NOMO-1 treated with dmso at 0.1 percent for 144 hours (cell line): Measurements from ENCODE around the gene SSBP4.
"Not testable (repeated sequence)": the region's sequence is repeated elsewhere in the genome, so short reads cannot be mapped to it uniquely, and the experiment has no call there.

ENCODE experiments used
- DNase-seq: peaks from one replicate; lab custom pipeline; 2025; ENCODE audit not compliant: unreplicated experiment; lab: John Stamatoyannopoulos, UW

SSBP4 gene

DNA sequence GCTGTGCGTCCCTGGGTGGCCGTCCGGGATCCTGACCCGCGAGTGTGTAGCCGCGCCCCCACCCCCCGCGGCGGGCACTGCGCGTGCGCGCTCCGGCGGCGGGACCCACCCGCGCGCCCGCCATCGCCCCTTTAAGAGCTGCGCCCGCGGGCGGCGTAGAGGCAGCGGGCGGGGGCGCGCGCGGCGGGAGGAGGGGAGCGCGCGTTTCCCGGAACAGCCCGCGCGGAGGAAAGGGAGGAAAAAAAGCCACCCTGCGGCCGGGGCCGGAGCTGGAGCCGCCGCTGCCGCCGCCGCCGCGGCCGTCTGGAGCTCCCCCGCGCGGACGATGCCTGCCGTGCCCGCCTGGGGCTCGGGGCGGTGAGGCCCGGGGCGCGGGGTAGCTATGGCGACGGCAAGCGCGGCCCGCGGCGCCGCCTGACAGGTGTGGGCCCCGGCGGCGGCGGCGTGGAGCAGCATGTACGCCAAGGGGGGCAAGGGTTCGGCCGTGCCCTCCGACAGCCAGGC lies at the start of gene SSBP4:
Gene SSBP4, plus strand, starts transcription at position 204 of the 504 bp plus-strand sequence. Its CDS starts 251 bp downstream, at position 455.
- DNase-seq: peak; percentile 78

DNA sequence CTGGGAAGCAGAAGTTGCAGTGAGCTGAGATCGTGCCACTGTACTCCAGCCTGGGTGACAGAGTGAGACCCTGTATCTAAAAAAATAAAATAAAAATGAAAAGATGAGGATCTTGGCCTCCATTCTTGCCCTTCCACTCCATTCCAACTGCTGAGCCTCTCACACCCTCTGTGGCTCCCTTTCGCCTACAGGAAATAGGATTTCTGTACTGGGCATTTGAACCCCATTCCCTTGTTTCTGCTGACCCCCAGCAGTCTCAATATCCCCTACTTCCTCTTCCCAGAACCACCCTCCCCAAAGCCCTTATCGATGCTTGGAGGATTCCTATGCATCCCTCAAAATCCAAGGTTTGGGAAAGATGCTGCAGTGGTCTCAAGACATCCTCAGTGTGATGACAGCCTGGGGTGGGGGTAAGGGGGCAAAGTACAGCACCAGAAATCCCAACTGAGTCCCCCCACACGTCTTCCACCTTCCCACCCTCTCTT lies 45.7 kb upstream of the SSBP4 start:
- DNase-seq: no peak

DNA sequence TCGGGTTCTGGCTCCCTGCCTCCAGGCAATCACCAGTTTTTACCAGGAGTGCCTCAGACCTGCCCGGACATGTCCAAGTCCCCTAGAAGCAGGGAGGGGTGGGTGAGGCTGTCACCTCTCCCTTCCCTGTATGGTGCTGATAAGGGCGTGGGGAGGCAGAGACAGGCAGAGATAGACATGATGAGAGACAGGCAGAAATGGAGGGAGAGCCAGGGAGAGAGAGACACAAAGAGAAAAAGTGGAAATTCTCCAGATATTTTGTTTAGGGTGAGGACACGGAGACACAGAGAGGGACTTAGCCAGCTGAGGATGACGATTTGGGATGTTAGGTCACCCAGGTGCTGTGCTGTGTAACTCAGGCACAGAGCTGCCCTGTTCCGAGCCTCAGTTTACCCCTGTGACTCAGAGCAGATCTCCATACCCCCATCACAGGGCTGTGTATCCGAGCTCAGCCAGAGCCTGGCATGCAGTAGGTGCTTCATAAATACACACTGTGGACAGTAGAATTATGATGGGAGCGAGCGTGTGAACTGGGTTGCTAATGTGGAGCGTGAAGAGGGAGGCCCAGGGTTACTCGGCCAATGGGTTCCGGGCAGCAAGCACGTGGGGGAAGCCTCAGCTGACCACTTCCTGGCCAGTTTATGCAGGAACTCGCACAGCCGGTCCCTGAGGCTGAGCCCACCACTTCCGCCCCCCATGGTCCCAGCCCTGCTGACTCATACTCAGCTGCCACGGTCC lies 45.1 kb upstream of the SSBP4 start:
- DNase-seq: peak; percentile 87

DNA sequence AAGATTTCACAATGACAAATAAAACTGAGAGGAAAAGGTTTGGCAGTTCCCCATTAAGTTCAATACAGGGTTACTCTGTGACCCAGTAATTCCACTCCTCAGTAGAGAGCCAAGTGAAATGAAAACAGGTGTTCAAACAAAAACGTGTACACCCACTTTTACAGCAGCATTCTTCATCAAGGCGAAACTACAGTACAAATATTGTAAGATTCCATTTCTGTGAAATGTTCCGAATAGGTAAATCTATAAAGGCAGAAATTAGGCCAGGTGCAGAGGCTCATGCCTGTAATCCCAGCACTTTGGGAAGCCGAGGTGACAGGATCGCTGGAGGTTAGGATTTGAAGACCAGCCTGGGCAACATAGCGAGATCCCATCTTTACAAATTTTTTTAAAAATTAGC lies 42.2 kb upstream of the SSBP4 start:
- no peak for DNase-seq

DNA sequence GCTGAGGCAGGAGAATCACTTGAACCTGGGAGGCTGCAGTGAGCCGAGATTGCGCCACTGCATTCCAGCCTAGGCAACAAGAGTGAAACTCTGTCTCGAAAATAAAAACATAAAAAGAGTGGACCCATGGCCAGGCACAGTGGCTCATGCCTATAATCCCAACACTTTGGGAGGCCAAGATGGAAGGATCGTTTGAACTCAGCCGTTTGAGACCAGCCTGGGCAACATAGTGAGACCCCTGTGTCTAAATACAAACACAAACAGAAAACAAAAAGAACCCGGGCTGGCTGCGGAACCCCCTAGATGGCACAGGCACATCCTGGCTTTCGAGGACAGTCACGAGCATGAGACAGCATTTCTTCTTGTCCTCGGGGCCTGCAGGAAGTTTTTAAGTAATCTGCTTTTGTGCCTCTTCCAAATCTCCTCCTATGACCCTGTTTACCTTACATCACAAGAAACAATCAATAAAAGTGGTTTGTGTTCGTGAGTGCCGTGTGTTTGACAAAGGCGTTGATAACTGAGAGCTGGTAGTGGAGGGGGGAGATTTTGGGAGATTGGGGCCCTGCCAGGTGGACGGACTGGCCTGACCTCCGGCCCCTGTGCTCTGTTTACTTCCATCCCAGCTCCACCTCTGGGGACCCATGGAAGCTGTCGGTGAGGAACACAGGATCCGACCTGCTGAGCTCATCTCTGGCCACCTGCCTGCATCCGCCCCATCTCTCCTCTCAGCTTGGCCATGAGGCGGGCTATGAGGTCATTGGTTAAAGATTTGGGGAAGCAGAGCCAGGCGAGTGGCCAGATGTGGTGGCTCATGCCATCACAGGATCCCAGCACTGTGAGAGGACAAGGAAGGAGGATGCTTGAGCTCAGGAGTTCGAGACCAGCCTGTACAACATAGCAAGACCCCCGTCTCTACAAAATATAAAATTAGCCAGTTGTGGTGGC lies 39.1 kb upstream of the SSBP4 start:
- DNase-seq: peak; percentile 9

DNA sequence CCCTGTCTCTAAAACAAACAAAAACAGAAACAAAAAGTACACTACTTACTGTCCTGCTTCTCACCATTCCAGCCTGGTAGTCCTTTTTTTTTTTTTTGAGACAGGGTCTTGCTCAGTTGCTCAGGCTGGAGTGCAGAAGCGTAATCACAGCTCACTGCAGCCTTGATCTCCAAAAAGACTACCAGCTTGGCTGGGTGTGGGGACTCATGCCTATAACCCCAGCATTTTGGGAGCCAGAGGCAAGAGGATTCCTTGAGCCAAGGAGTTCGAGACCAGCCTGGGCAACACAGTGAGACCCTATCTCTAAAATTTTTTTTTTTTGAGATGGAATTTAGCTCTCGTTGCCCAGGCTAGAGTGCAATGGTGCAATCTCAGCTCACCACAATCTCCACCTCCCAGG lies 38.4 kb upstream of the SSBP4 start:
- no peak for DNase-seq

DNA sequence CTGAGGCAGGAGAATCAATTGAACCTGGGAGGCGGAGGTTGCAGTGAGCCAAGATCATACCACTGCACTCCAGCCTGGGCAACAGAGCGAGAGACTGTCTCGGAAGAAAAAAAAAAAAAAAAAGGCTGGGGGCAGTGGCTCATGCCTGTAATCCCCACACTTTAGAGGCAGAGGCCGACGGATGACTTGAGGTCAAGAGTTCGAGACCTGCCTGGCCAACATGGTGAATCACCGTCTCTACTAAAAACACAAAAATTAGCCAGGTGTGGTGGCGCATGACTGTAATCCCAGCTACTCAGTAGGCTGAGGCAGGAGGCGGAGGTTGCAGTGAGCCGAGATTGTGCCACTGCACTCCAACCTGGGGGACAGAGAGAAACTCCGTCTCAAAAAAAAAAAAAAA lies 35.6 kb upstream of the SSBP4 start:
- DNase-seq: not testable (repeated sequence)

DNA sequence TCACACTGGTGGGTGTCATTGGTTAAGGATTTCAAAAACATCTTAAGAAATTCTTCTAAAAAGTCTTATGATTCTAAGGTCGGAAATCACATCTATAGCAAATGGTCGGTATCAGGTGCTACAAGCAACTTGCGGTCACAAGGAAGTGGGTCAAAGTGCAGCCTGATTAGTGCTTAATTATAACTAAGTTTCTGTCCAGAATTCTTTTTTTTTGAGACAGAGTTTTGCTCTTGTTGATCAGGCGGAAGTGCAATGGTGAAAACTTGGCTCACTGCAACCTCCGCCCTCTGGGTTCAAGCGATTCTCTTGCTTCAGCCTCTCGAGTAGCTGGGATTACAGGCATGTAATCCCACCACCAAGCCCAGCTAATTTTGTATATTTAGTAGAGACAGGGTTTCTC lies 34.4 kb upstream of the SSBP4 start:
- DNase-seq: no peak

DNA sequence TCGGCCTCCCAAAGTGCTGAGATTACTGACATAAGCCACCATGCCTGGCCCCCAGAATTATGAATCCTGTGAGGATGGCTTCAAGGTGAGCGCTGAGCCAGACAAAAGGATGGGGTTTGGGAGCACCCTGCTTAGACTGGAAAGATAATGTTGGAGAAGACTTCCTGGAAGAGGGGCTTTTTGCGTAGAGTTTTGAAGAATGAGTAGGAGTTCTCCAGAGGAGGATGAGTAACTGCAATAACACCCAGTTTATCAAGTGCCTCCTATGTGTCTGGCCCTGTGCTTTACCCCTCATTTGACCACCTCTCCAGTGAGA lies 33.9 kb upstream of the SSBP4 start:
- no peak for DNase-seq

DNA sequence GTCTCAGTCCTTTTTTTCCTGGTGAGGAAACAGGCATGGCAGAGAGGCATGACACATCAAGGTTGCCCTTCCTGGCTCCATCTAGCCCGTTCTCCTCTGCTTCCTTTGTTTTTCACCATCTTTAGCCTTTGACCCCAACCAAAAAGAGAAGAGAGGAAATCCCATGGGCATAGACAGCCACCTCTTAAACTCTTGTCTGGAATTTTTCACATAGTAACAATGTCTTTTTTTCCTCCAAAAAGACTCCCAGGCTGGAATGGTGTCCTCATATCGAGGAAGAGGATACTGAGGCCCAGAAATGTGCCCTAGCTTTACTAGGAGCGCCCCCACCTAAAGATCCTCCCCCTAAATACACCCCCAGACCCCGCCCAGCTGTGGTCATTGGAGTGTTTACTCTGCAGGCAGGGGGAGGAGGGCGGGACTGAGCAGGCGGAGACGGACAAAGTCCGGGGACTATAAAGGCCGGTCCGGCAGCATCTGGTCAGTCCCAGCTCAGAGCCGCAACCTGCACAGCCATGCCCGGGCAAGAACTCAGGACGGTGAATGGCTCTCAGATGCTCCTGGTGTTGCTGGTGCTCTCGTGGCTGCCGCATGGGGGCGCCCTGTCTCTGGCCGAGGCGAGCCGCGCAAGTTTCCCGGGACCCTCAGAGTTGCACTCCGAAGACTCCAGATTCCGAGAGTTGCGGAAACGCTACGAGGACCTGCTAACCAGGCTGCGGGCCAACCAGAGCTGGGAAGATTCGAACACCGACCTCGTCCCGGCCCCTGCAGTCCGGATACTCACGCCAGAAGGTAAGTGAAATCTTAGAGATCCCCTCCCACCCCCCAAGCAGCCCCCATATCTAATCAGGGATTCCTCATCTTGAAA lies 33.3 kb upstream of the SSBP4 start, which contains the start of gene GDF15:
Gene GDF15, plus strand, starts transcription at position 484 of the 868 bp plus-strand sequence. Its CDS starts 32 bp downstream, at position 516.
- DNase-seq: peak; percentile 30

DNA sequence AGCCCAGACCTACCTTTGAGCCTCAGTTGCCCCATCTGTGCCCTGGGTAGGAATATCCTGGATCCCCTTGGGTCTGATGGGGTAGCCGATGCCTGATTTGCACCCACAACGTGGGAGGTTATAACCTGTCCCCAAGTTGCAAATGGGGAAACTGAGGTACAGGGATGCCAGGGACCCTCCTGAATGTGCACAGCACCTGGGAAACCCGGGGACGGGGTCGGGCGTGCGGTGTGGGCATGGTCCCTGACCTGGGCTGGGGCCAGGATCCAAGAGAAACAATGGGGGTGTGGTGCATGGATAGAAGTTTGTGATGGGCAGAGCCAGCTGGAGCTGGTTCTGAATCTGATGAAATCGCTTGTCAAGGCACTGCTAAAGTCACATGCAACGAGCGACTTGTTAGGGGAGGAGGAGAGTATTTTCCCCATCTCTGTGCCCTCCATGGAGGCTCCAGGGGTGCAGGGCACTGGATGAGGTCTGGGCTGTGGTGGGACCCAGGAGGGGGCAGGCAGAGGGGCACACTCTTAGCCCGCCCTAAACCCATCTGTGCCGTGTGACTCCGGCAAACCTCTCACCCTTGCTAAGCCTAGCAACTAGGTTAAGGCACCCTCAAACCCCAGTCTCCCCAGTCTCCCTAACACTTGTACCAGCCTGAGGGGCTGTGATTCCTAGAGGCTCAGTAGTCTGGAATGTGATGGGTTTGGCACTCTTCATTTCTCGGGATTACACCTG lies 32.5 kb upstream of the SSBP4 start:
- no peak for DNase-seq

DNA sequence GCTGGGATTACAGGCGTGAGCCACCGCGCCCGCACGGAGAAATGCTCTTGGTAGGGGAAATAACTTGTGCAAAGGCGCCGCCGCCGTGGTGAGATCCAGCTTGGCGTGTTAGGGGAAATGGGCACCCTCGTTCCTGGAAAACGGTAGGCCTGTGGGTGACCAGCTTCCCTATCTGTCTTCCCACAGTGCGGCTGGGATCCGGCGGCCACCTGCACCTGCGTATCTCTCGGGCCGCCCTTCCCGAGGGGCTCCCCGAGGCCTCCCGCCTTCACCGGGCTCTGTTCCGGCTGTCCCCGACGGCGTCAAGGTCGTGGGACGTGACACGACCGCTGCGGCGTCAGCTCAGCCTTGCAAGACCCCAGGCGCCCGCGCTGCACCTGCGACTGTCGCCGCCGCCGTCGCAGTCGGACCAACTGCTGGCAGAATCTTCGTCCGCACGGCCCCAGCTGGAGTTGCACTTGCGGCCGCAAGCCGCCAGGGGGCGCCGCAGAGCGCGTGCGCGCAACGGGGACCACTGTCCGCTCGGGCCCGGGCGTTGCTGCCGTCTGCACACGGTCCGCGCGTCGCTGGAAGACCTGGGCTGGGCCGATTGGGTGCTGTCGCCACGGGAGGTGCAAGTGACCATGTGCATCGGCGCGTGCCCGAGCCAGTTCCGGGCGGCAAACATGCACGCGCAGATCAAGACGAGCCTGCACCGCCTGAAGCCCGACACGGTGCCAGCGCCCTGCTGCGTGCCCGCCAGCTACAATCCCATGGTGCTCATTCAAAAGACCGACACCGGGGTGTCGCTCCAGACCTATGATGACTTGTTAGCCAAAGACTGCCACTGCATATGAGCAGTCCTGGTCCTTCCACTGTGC lies 30.9 kb upstream of the SSBP4 start:
- peak; percentile 61 for DNase-seq

DNA sequence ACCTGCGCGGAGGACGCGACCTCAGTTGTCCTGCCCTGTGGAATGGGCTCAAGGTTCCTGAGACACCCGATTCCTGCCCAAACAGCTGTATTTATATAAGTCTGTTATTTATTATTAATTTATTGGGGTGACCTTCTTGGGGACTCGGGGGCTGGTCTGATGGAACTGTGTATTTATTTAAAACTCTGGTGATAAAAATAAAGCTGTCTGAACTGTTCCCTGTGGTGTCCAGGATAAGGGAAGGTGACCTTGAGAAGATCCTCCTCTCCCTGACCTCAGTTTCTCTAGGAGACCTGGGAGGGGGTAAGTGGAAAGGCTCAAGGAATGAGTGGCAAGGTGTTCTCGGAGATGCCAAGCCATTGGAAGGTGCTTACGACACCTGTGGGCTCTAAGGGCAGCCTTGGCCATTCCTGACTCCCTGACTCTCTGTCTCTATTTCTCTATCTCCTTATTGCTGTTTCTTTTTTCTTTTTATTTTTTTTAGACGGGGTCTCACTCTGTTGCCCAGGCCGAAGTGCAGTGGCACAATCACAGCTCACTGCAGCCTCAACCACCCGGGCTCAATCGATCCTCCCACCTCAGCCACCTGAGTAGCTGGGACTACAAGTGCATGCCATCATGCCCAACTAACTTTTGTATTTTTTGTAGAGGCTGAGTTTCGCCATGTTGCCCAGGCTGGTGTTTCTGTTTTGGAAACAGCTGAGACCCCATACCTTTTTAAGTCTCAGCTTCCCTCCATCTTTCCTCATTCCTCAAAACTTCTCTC lies 30.1 kb upstream of the SSBP4 start:
- DNase-seq: no peak

DNA sequence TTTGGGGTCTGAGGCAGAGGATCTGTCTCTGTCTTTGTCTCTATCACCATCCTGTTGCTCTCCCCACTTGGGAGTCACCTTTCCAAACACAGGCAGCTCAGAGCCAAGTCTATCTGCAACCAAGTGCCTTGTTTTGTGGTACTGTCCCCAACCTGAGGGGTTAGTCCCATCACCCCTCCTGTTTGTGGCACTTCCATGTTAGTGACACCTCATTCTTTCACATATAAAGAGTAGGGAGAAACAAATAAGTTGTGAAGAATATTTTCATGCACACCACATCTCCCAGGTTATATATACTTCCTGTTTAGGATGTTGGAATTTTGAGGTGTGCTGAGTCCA lies 29.5 kb upstream of the SSBP4 start:
- no peak for DNase-seq

DNA sequence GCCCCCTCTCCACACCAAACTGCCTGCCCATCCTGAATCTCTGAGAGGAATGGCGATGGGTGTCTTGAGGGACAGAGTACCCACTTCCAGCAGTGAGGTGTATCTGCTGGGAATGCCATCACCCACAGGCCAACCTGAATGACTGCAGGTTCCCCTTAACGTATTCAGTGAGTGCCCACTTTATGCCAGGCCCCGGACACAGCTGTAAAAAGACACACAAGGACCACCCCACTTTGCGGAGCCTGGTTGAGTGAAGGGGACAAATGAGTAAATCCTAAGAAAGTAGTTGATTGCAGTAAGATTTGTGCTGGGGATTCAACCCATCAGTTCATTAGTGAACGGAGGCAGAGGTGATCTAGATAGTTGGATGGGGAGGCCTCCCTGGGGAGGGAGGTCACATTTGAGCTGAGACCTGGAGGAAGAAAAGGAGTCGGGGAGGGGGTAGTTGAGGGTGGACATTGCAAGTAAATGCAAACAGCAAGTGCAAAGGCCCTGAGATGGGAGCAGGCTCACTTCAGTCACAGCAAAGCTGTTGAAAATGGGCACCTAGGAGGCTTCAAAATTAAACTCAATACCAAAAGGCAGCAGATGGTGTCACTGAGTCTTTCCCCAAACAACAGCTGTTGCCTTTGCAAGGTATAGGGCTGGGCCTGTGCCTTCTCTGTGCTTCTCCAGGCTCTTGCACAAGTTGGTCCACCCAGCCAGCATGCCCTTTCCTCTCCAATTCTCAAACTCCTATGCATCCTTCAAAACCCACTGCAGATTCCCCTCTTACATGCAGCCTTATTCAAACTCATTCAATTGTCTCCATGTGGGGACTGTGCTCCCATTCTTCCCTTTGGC lies 28.9 kb upstream of the SSBP4 start:
- no peak for DNase-seq

DNA sequence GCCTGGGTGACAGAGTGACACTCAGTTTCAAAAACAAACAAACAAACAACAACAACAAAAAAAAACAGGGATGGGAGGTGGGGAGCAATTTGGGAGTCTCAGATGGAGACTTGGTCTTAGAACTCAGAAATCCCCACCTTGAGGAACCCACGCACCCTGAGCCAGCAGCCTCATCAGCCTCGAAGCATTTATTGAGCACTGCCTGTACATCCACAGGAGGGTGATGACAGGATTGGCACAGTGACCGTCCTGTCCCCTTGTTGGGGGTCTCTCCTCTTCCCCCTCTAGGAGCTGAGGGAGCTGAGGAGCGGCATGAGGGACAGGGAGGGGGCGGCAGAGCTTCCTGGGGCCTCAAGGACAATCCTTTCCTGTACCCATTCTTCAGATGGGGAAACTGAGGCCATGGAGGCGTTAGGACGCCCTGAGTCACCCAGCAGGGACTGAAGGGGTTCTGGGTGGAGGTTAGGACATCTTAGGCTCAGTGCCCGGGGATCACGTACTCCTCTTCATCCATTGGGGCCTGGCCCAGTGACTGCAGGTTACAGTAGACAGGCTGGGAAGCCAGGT lies 27.6 kb upstream of the SSBP4 start:
- no peak for DNase-seq

DNA sequence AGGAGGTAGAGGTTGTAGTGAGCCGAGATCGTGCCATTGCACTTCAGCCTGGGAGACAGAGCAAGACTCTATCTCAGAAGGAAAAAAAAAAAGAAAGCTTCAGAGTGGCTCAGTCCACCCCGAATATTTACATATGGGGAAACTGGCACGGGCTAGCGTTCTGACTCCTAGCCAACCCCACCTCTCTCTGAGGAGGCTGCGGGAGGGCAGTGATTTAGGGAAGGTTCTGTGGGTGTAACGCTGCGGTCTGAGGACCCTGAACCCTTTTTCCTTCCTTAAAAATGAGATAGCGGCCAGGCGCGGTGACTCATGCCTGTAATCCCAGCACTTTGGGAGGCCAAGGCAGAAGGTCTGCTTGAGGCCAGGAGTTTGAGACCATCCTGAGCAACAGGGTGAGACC lies 26.8 kb upstream of the SSBP4 start:
- DNase-seq: peak; percentile 85
